HG03565 (cell line): ENCODE data around the gene EPHB2.
"Not testable (repeated sequence)": the region's sequence is repeated elsewhere in the genome, so short reads cannot be mapped to it uniquely, and the experiment has no call there.

ENCODE experiments used
- ATAC-seq: cut with Tn5 transposase; IDR thresholded peaks from one replicate; pipeline ENCODE4 v1.9.1; 2021; ENCODE audit warnings: mild to moderate bottlenecking, moderate library complexity; ENCODE audit not compliant: unreplicated experiment

EPHB2 gene

GRCh38 chr1:22710701-22711049, at the start of gene EPHB2:
TSS of gene EPHB2 (plus strand) at chr1:22710839. CDS start at chr1:22710983, 144 bp downstream.
- no peak for ATAC-seq

DNA sequence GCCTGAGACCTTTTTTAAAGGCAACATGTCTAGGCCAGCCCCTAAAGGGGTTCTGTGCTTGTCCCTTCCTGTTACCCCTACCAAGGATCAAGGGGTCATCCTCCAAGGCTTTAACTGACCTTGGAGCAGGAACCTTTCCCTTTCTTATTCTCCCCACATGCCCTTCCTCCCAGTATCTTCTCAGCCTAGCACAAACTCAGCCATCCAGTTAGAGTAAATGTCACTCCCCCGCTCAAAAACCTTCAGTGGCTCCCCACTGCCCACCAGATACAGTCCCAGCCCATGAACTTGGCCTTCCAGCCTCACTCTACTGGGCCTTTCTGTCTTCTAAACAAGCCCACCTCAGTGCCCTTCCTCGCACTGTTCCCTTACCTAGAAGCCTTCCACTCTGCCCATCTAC, 48.8 kb upstream of the EPHB2 start:
- no peak for ATAC-seq

- ATAC-seq: no peak
Measured at GRCh38 chr1:22662318-22662717, 48.3 kb upstream of the EPHB2 start.

GRCh38 chr1:22662986-22663408, 47.6 kb upstream of the EPHB2 start:
- no peak for ATAC-seq

- no peak for ATAC-seq
Measured at GRCh38 chr1:22665752-22666151, 44.9 kb upstream of the EPHB2 start.

GRCh38 chr1:22666412-22666811, 44.2 kb upstream of the EPHB2 start:
- no peak for ATAC-seq

GRCh38 chr1:22668840-22669239, 41.8 kb upstream of the EPHB2 start:
- ATAC-seq: not testable (repeated sequence)

DNA sequence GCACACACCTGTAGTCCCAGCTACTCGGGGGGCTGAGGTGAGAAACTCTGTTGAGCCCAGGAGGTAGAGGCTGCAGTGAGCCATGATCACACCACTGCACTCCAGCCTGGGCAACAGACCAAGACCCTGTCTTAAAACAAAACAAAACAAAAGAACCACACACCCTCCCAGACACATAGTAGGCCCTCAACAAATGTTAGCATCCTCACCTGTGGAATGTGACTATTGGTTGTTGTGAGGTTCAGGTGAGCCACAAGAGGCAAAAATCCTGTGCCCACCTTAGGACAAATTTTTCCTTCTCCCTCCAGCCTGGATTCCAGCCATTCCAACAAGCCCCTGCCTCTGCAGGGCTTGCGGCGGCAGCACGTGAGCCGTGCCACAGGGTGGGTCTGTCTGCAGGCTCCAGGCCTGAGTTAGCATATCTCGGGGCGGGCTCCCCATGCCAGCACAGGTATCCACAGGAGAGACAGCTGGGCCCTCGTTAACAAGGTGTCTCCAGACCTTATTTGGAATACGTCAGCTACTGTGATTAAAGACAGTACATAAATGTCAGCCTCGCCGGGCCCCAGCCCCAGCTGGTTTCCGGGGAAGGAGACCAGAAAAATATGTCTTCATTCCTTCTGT, 40.2 kb upstream of the EPHB2 start:
- ATAC-seq: no peak

DNA sequence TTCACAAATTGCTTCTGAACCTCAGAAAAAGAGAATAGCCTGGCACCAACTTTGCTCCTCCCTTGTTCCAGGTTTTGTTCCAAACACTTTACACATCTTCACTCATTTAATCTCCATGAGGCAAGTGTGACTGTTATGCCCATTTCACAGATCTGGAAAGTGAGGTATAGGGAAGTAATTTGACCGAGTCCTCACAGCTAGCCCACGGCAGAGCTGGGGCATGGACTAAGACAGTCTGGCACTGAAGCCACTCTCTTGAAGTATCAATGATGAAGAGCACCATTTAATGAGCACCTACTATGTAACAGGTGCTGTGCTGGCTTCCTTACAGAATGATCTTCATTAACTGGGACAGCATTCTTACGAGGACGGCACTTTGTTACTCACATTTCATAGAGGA, 38.6 kb upstream of the EPHB2 start:
- ATAC-seq: no peak

DNA sequence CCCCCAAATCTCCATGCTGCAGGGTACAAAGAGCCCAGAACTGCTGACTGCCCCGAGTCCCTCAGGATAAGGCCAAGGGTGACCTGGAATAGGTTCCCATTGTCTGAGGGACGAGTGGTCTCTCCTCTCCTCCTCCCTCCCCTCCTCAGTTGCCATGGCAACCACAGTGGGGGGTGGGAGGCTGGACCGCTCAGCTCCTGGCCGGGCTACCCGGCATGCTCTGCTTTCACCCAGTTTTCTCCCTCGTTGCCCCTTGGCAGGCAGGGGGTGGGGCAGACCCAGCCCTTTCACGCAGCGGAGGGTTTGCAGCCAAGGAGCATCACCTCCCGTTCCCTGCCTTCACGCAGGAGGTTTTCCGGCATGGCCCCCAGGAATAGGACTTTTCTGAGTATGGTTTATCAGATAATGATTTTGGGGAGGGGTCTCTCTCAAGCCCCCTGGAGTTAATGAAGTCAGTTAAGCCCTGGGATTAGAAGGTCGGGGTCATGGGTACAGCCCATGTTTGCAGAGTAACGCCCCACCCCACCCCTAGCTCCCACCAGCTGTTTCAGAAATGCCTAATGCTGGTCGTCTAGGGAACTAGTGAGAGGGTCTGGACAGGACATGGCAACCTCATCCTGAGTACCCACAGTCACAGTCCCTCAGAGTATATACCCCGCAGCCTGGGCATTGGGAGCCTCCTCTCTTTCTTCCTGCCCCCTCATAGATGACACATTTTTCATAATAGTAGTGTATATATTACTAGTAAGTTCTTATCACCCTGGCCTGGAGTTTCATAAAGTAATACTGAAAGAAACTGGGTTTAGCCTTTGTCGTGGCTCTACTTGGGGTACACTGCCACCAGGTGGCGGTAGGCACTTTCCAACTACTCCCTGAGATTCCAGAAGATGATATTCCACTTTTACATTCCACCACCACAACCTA, 36.9 kb upstream of the EPHB2 start:
- ATAC-seq: no peak

- no peak for ATAC-seq
Measured at GRCh38 chr1:22674410-22674749, 36.3 kb upstream of the EPHB2 start.

GRCh38 chr1:22676151-22676550, 34.5 kb upstream of the EPHB2 start:
- ATAC-seq: not testable (repeated sequence)

- no peak for ATAC-seq
Measured at GRCh38 chr1:22676916-22677583, 33.6 kb upstream of the EPHB2 start.

GRCh38 chr1:22677931-22678896, 32.4 kb upstream of the EPHB2 start:
- no peak for ATAC-seq

DNA sequence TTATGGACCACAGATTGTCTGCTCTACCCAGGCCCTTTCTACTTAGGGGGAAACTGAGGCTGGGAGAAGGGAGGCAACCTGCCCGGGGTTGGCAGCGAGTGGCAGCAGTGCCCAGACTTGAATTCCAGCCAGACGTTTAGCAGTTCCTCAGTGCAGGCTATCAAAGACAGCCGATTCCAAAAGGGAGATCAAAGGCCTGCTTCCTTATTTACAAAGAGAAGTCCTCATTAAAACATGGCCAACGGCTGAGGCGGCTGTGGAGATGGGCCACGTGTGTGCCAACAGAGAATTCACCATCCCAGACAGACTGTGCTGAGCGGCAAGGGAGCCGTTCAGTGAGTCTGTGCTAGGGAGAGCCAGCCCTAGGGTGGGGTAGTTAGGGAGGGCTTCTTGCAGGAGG, 29.9 kb upstream of the EPHB2 start:
- ATAC-seq: no peak

GRCh38 chr1:22681556-22682276, 28.9 kb upstream of the EPHB2 start:
- no peak for ATAC-seq

DNA sequence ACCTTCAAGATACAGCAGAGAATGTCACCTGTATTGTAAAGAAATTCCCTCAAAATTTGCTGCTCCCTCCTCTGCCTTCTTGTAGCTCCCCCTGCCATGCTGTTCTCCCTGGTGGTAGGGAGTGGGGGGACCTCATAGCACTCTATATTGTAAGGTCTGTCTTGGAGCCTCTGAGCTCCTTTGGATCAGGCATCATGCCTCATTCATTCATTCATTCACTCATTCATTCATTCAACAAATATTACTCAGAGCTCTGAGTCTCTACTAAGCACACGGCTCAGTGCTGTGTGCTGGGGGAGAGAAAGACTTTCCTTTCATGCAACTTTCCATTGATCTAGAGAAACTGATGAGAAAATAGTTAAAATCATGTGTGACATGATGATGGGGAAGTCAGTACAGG, 27.1 kb upstream of the EPHB2 start:
- no peak for ATAC-seq

DNA sequence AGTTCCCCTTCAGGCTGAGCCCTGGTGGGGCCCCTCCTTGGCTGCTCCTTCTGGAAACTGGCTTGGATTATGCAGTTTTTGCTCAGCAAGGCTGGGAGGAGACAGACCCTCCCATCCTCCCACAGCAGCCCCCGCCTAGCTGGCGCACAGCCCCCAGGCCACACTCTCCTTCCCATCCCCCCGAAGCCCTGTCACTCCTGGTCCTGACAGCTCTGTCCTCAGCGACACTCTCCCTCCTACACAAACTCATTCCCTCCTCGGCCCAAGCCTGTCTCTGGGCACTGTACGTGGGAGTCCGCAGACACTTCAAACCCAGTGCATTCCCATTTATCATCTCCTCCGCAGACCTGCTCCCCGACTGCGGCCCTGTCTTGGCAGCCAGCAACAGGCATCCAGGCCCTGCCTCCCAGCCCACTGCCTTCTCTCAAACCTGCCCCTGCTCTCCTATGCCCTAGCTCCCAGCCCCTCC, 25.0 kb upstream of the EPHB2 start:
- no peak for ATAC-seq

GRCh38 chr1:22687191-22687590, 23.4 kb upstream of the EPHB2 start:
- no peak for ATAC-seq

GRCh38 chr1:22688466-22688865, 22.2 kb upstream of the EPHB2 start:
- no peak for ATAC-seq
